Mucosa of rectum (tissue), 2 donors: Measurements from ENCODE around the gene FJX1.

ENCODE experiments used
- H3K27ac ChIP-seq, 2 donors: one replicate each; pipeline ENCODE4 v1.7.0; 2013; ENCODE audit warnings: inconsistent platforms in 2 of 2, low read depth in 2 of 2, low read length in 2 of 2
- H3K27me3 ChIP-seq, 2 donors: one replicate each; pipeline ENCODE4 v1.7.0; 2013; ENCODE audit warnings: low read length in 2 of 2; ENCODE audit not compliant: control insufficient read depth in 2 of 2, insufficient read depth in 2 of 2
- H3K36me3 ChIP-seq, 2 donors: one replicate each; pipeline ENCODE4 v1.7.0; 2013; ENCODE audit warnings: low read length in 2 of 2; ENCODE audit not compliant: control insufficient read depth in 2 of 2, insufficient read depth in 2 of 2
- H3K4me1 ChIP-seq, 2 donors: one replicate each; pipeline ENCODE4 v1.7.0; 2013; ENCODE audit warnings: low read length in 2 of 2, mild to moderate bottlenecking in 1 of 2; ENCODE audit not compliant: control insufficient read depth in 2 of 2, insufficient read depth in 2 of 2
- H3K4me3 ChIP-seq, 2 donors: one replicate each; pipeline ENCODE4 v1.7.0; 2013; ENCODE audit warnings: low read length in 2 of 2
- H3K9ac ChIP-seq, 2 donors: one replicate each; pipeline ENCODE4 v1.7.0; 2013; ENCODE audit warnings: low read length in 2 of 2, low read depth in 1 of 2, mild to moderate bottlenecking in 1 of 2
- H3K9me3 ChIP-seq, 2 donors: one replicate each; pipeline ENCODE4 v1.7.0; 2013; ENCODE audit warnings: low read length in 2 of 2; ENCODE audit not compliant: control insufficient read depth in 2 of 2
- donor health status: healthy.
- donor health status: Normal muscosa, but diverticular disease.

The FJX1 gene

GRCh38 chr11:35629914-35630313 lies 11.7 kb downstream of the FJX1 start:
- Histone ChIP-seq H3K36me3 (no peaks in the 10 kb centered on the region), H3K4me3 (no peak overlapping the region), H3K9me3 (no peaks in the 10 kb centered on the region), H3K4me1 (no peaks in the 10 kb centered on the region), H3K9ac (no peak overlapping the region), H3K27me3 (peaks cover 13 to 28% of the 10 kb centered on the region in 2 donors), H3K27ac (no peak overlapping the region)

- no peaks in the 10 kb centered on the region for H3K36me3 ChIP-seq
- H3K27ac ChIP-seq, result no peak overlapping the region
- H3K4me3 ChIP-seq, result no peak overlapping the region
- no peaks in the 10 kb centered on the region for H3K9me3 ChIP-seq
- H3K27me3 ChIP-seq, result peaks cover 12 to 16% of the 10 kb centered on the region in 2 donors
- H3K4me1 ChIP-seq, result no peaks in the 10 kb centered on the region
- no peak overlapping the region for H3K9ac ChIP-seq
These were observed 13.6 kb downstream of the FJX1 start for GRCh38 chr11:35631891-35632290.

- Histone ChIP-seq H3K27me3 (peaks cover 12 to 16% of the 10 kb centered on the region in 2 donors), H3K27ac (no peak overlapping the region), H3K9me3 (no peaks in the 10 kb centered on the region), H3K9ac (no peak overlapping the region), H3K4me1 (no peaks in the 10 kb centered on the region), H3K4me3 (no peak overlapping the region), H3K36me3 (no peaks in the 10 kb centered on the region)
These were observed 14.0 kb downstream of the FJX1 start for GRCh38 chr11:35632301-35632700.

GRCh38 chr11:35633827-35634423 lies 15.7 kb downstream of the FJX1 start:
- Histone ChIP-seq H3K9ac (no peak overlapping the region), H3K4me1 (no peaks in the 10 kb centered on the region), H3K27me3 (peaks cover 11 to 16% of the 10 kb centered on the region in 2 donors), H3K27ac (no peak overlapping the region), H3K36me3 (no peaks in the 10 kb centered on the region), H3K9me3 (no peaks in the 10 kb centered on the region), H3K4me3 (no peak overlapping the region)

GRCh38 chr11:35635933-35636332 lies 17.7 kb downstream of the FJX1 start:
- Histone ChIP-seq H3K9me3 (no peaks in the 10 kb centered on the region), H3K4me1 (no peaks in the 10 kb centered on the region), H3K27ac (no peak overlapping the region), H3K4me3 (no peak overlapping the region), H3K9ac (no peak overlapping the region), H3K27me3 (peaks cover 7 to 12% of the 10 kb centered on the region in 2 donors), H3K36me3 (no peaks in the 10 kb centered on the region)

GRCh38 chr11:35639591-35640179 lies 21.4 kb downstream of the FJX1 start:
- no peaks in the 10 kb centered on the region for H3K4me1 ChIP-seq
- H3K36me3 ChIP-seq, result no peaks in the 10 kb centered on the region
- H3K9me3 ChIP-seq, result no peaks in the 10 kb centered on the region
- no peak overlapping the region for H3K9ac ChIP-seq
- no peak overlapping the region for H3K27ac ChIP-seq
- peaks cover 3 to 6% of the 10 kb centered on the region in 2 donors for H3K27me3 ChIP-seq
- H3K4me3 ChIP-seq, result no peak overlapping the region

GRCh38 chr11:35641171-35641897 lies 23.1 kb downstream of the FJX1 start:
- Histone ChIP-seq H3K27ac (no peak overlapping the region), H3K36me3 (no peaks in the 10 kb centered on the region), H3K9ac (no peak overlapping the region), H3K9me3 (no peaks in the 10 kb centered on the region), H3K27me3 (peaks cover 2% of the 10 kb centered on the region in 2 donors), H3K4me3 (no peak overlapping the region), H3K4me1 (no peaks in the 10 kb centered on the region)

- Histone ChIP-seq H3K9ac (no peak overlapping the region), H3K4me1 (no peaks in the 10 kb centered on the region), H3K27ac (no peak overlapping the region), H3K4me3 (no peak overlapping the region), H3K36me3 (no peaks in the 10 kb centered on the region), H3K27me3 (peaks cover 0 to 2% of the 10 kb centered on the region in 2 donors), H3K9me3 (no peaks in the 10 kb centered on the region)
These were observed 23.7 kb downstream of the FJX1 start for GRCh38 chr11:35641964-35642363.

- H3K9ac ChIP-seq, result no peak overlapping the region
- no peaks in the 10 kb centered on the region for H3K9me3 ChIP-seq
- no peak overlapping the region for H3K4me3 ChIP-seq
- H3K27me3 ChIP-seq, result peaks cover 0 to 8% of the 10 kb centered on the region in 2 donors
- H3K36me3 ChIP-seq, result no peaks in the 10 kb centered on the region
- H3K4me1 ChIP-seq, result no peaks in the 10 kb centered on the region
- no peak overlapping the region for H3K27ac ChIP-seq
These were observed 29.3 kb downstream of the FJX1 start for GRCh38 chr11:35647421-35648093.

GRCh38 chr11:35650006-35650405 lies 31.7 kb downstream of the FJX1 start:
- no peak overlapping the region for H3K9ac ChIP-seq
- H3K27me3 ChIP-seq, result peaks cover 0 to 8% of the 10 kb centered on the region in 2 donors
- no peaks in the 10 kb centered on the region for H3K4me1 ChIP-seq
- H3K9me3 ChIP-seq, result no peaks in the 10 kb centered on the region
- no peak overlapping the region for H3K4me3 ChIP-seq
- H3K36me3 ChIP-seq, result no peaks in the 10 kb centered on the region
- no peak overlapping the region for H3K27ac ChIP-seq
